GM19239 (cell line): Measurements from ENCODE around the gene NDUFAF2.

Experiments used
- DNase-seq: peaks from one replicate; pipeline ENCODE4 v3.0.0; 2011; ENCODE audit warnings: low spot score; ENCODE audit not compliant: insufficient read length
- FAIRE-seq: peaks from 2 replicates; lab custom pipeline; 2011; peaks lifted over from hg19 to GRCh38; lab: Jason Lieb, UNC

Gene NDUFAF2

DNA sequence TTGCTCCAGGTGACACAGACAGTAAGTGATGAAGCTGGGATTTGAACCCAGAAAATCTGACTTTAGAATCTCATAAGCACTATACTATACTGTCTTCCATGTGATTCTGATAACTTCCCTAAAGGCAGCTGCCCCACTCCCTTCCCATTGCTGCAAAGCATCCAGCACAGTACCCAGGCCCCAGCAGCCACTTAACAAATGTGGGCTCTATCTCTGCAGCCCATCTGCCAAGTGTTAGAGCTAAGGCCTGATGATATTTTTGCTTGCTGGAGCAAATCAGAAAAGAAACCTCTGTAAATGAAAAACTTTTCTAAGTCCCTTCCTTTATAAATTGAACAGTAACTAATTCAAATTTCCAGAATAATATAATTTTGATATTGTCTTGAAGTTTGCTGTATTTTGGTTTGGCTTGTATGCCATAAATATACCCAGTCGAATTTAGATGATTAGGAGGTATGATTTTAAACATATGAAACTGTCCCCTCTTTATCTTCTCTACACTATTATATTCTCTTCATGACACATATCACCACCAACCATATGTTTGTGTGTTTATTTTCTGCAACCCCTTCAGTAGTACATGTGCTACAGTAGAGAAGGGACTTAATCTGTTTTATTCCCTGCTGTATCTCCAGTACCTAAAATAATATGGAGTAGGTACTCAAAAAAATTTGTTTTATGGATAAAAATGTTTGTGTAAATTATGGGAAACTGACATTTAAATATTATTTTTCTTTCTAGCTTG, 153.4 kb downstream of the NDUFAF2 start:
- DNase-seq (no peak), FAIRE-seq (no peak)

DNA sequence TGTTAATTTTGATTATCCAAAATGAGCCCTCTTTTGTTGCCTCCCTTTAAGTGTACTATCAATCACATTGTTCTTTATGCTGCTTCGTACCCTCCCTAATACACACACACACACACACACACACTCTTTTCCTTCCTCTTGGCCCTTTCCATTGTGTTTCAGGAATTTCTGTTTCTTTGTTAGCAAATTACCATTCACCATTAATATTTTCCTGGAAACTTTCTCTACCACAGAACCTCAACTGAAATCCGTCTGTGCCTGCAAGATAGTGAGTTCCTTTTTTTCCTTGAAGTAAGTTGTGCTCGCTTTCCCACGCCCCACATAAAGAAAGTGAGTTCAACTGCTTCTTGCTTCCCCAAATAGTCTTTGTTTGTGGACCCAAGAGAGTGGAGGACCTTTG, 155.4 kb downstream of the NDUFAF2 start:
- FAIRE-seq = no peak

DNA sequence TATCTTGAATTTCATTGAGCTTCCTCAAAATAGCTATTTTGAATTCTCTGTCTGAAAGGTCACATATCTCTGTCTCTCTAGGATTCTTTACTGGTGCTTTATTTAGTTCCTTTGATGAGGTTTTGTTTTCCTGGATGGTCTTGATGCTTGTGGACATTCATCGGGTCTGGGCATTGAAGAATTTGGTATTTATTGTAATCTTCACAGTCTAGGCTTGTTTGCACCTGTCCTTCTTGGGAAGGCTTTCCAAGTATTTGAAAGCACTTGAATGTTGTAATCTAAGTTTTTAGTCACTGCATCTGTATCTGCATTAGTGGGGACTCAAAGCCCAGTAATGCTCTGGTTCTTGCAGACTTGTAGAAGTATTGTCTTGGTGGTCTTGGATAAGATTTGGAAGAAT, 169.4 kb downstream of the NDUFAF2 start:
- DNase-seq (no peak), FAIRE-seq (no peak)

More for the DNA sequence above, 155.4 kb downstream of the NDUFAF2 start:
- DNase-seq = no peak

DNA sequence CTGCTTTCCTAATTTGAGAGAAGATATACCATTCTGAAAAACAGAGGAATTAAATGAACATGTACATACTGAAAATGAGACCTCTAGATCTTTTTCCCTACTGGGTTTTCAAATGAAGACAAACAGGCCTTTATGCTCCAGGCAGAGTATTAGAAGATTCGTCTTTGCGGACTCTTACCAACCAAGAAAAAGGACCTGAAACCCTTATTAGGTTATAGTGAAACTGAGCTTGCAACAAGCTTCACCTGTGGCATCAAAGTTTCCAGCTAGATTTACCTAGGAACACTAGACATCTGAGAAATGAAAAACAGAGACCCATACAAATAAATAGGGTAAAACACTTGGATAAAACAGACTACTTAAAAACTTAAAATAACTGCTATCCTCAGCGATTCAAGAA, 171.0 kb downstream of the NDUFAF2 start:
- no peak for DNase-seq
- FAIRE-seq = no peak

DNA sequence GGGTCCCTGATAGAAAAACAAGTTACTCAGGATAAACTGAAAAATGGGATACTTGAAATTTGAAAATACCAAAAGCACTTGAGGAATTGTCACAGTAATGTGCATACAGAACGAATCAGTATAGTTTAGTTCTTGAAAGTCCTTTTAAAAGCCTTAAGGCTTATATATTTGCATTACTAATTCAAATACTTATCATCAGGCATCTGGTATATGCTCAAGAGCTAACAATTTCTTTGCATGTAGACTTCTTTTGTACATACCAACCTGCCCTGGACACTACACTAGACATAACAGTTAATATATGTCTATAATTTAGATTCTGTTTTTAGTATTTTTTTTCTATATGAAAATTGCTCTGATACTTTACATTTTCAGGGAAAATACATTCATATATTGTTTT, 174.1 kb downstream of the NDUFAF2 start:
- DNase-seq (no peak), FAIRE-seq (no peak)

DNA sequence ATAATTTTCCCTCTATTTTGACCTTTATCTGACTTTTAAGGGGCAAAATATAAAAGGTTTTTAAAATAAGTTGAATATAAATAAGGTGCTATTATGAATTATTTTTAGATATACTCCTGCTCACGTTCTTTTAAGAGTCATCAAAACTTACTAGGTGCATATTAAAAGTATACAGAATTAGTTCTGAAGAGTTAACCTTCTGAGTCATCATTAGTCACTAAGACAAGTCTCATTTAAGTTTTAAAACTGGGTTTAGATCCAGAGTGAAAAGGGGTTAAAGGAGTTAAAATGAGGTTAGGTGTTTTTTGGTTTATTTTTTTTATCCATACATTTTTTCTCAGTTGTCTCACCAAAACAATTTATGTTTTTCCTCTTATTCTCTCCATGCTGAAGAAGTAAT, 175.5 kb downstream of the NDUFAF2 start:
- FAIRE-seq = no peak
- DNase-seq = no peak

DNA sequence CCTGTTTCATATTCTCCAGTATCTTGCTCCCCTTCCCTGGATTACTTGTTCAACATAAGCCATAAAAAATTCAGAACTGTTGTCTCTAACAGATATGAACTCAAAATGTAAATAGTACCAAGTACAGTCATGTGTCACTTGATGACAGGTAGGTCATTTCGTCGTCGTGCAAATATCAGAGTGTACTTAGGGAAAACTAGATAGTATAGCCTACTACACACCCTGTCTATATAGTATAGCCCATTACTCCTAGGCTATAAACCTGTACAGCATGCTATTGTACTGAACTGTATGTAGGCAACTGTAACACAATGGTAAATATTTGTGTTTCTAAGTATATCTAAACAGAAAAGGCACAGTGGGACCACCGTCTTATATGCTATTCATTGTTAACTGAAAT, 178.1 kb downstream of the NDUFAF2 start:
- DNase-seq = no peak
- no peak for FAIRE-seq

DNA sequence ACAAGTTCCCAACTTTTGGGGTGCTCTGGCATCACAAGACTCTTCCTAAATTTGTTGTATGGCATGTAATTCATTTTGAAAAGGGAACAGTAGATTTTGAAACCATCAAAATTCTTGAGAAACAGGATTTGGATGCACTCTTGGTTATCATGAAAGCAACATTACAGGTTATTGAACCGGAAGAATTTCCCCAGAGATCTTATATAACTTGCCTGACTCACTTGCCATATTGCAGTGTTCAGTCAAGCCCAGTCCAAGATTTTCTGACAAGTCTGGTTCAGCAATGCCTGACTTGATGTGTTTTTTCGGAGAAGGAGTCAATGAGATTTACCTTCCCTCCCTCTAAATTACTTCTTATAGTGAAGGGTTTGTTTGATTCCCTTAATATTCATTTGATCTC, 185.3 kb downstream of the NDUFAF2 start:
- DNase-seq = no peak
- FAIRE-seq = no peak

DNA sequence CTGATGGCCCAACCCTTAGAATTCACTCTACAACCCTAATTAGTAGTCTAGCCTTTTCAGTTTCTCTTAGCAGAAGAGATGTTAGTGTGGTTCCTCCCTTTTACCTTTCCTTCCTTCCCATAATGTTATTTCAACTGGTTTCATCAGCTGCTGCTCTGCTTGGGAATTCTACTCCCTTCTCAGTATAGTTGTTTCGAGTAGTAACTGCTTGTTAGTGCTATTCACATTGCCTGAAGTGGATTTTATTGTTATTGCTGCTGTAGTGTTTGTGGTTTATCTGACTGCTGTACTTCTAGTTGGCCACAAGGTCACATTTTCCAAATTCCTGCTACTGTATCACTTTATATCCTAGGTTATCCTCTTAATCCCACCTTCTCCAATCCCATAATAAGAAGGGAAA, 187.6 kb downstream of the NDUFAF2 start:
- FAIRE-seq = no peak
- no peak for DNase-seq

DNA sequence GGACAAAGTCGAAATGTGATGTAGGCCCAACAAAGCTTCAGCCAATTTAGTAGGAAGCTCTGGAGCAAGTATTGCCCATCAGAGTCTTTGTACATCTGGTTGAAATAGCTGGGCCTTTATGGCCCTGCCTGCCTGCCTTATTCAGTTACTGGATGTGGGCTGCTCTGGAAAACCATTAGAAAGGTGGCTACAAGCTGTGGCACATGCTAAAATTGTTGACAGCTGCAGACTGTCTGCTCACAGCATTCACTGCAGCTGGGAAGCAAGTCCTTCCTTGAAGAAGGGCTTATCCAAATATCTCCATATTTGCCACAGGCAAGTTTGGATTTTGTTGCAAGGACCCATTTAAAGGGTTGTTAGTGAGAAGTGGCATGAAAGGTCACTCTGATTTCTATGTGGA, 192.8 kb downstream of the NDUFAF2 start:
- no peak for DNase-seq
- no peak for FAIRE-seq

DNA sequence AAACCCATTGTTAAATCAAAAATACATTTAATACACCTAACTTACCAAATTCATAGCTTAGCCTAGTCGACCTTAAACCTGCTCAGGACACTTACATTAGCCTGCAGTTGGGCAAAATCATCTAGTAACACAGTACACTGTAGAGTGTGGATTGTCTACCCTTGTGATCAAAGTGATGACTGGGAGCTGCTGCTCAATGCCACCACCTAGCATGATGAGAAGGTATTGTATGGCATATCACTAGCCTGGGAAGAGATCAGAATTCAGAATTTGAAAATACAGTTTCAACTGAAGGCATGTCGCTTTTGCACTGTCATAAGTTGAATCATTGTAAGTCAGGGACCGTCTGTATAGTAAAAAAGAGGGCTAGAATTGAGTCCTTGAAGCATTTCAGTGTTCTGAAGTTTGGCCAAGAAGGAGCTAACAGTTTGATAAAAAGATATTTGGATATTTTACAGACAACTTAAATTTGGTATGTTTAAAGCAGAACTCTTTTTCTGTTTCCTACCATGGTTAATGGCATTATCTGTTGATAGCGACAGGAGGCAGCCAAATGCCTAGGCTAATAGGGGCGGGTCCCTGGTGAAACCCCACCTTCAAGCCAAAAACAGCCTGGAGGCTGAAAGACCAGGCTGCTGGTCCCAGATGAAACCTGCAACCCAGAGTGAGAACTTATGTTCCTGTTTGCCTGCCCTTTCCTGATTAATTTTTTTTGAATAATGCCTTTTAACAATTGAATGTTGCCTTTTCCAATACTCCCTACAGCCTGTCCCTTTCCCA, 194.3 kb downstream of the NDUFAF2 start:
- DNase-seq = no peak
- FAIRE-seq = no peak

DNA sequence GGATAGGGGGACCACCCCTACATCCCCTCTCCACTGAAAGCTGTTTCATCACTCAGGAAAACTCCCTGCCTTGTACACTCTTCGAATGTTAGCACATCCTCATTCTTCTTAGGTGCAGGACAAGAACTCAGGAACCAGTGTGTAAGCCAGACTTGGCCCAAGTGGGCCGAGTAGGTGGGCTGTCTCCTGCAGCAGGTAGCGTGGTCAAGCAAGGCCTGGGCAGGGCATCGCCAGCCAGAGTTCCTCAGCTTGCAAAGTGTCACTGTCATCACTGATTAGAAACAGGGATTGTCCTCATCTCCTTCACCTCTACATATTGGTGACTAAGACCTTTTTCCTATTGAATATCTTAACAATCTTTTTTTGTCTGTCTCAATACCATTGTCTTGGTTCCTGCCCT, 194.9 kb downstream of the NDUFAF2 start:
- DNase-seq = no peak
- no peak for FAIRE-seq

DNA sequence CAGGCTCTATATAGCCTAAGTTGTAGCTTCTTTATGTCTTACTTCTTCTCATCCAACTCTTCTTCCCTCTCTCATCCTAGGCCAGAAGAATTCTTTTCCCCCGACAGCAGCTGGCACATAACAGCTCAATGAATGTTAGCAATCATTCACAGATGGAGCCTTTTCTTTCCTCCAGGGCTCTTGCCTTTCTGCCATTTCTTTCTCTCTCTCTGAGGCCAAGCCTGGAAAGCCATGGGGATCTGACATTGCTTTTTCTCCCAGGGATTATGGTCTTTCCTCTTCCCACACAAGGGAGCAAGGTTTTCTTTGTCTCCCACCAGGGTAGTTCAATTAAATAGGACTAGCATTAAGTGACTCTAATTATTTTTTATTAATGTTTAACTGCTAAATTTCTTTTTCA, 196.8 kb downstream of the NDUFAF2 start:
- FAIRE-seq = no peak
- no peak for DNase-seq

DNA sequence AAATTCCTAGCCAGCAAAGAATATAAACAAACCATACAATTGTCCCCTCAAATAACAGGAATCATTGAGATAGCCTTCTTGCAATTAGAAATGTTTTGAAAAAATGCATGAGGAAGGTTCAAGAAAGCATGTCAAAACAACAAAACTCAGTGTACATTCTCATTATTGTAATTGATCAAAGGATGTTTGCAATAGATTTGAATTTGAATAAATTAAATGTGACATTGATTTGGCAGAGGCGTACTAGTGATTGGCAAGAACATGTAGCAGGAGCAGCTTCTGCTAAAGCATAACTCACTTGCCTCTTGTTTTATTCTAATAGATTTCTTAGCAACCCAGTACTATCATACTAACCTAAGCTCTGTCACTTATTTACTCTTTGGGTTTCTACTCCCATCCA, 197.4 kb downstream of the NDUFAF2 start:
- no peak for FAIRE-seq
- no peak for DNase-seq

DNA sequence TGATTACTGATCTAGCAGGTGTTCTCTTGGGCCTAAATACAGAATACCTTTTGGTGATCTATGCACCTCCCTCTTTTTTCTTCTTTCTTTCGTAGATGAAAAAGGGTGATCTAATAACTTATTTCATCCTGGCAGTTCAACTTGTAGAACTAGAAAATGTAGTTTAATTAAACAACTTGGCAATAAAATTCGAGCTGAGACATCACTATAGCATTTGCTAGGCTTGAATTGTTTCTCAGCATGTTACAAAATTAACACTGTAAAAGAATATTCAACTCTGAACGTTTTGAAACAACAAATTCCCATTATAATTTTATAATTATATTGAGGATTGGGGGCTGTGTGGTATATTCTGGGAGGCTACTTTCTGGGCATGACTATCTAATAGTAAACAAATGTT, 197.8 kb downstream of the NDUFAF2 start:
- FAIRE-seq (no peak), DNase-seq (no peak)

DNA sequence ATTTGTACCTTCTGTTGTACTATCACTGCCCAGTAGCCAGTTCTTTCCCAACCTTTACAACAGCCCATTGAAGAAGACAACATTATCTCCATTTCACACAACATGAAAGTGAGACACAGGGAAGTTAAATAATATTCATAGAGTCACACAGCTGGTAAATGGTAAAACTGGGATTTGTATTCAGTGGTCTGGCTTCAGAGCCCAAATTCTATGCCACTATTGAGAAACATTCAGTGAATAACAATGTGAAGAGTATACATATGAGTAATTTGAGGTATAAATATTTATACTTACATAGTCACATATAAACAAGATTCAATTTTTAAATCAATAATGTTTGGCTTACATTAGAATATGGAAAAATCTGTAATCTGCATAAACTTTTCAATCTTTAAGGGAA, 203.5 kb downstream of the NDUFAF2 start:
- FAIRE-seq (no peak), DNase-seq (no peak)

DNA sequence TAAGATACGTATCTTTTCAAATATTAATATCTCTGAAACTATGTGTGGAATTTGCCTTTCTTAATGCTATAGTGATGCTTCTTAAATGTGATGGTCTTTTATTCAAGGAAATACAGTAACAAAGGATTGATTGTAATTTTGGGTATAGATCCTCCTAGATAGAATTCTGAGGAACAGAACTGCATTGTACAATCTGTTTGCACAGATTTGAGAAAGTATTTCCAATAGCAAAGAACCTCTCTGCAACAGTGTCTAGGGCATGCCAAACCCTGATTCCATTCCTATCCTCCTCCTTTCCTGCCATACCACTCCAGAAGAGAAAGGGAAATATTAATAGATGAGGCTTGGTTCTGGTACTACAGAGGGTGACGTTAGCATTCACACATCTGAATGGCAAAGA, 206.9 kb downstream of the NDUFAF2 start:
- FAIRE-seq = no peak

DNA sequence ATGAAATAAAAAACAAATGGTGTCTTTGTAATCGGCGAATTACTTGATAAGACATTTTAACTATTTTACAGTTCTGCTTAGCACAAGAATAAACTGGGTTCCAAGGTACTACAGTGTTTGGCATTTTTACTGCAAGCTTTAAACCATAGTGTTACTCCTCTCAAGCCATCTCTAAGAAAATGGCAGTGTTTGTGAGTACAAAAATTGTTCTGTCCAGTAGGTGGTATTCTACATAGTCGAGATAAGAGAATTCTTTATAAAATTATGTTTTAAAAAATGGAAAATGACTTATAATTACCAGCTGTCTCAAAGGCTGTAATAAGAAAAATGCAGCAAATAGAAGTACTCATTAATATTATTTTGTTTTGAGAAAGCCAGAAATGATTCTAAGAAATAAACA, 214.1 kb downstream of the NDUFAF2 start:
- DNase-seq = no peak
- no peak for FAIRE-seq

More for the DNA sequence above, 206.9 kb downstream of the NDUFAF2 start:
- no peak for DNase-seq

DNA sequence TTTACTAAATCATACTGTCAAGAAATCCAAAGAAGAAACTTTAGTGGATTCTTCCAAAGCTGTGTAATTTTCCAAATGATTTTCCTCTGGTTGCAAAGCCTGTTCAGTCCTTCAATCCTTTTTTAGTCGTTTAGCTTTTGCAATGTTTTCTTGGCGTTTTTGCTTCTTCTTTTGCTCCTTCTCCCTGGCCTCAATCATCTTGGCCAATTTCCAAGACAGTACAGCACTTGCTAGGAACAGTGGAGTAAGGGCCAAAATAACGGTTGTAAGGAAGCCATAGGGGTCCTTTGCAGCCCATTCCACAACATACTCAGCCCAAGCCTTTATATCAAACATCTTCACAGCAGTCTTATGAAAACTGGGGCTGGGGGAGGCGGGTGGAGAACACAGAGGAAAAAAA, 214.8 kb downstream of the NDUFAF2 start:
- FAIRE-seq = no peak
- DNase-seq = no peak

DNA sequence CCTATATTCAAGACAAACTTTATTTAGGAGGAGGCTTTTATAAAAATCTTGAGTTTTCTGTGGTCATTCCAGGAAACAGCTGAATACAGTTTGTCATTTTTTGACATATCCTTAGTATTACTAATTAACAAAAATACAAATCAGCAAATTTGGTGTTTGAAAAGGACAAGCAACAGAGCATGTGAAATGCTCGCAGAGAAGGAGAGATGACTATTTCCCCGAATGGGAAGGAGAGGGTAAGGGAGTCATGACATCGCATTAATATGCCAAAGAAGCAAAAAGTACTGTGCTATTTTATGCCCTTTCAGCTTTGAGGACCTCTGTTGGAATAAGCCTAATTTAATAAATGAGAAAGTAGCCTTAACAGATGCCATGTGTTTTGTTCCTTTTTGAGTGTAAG, 215.5 kb downstream of the NDUFAF2 start:
- no peak for DNase-seq
- FAIRE-seq = no peak

DNA sequence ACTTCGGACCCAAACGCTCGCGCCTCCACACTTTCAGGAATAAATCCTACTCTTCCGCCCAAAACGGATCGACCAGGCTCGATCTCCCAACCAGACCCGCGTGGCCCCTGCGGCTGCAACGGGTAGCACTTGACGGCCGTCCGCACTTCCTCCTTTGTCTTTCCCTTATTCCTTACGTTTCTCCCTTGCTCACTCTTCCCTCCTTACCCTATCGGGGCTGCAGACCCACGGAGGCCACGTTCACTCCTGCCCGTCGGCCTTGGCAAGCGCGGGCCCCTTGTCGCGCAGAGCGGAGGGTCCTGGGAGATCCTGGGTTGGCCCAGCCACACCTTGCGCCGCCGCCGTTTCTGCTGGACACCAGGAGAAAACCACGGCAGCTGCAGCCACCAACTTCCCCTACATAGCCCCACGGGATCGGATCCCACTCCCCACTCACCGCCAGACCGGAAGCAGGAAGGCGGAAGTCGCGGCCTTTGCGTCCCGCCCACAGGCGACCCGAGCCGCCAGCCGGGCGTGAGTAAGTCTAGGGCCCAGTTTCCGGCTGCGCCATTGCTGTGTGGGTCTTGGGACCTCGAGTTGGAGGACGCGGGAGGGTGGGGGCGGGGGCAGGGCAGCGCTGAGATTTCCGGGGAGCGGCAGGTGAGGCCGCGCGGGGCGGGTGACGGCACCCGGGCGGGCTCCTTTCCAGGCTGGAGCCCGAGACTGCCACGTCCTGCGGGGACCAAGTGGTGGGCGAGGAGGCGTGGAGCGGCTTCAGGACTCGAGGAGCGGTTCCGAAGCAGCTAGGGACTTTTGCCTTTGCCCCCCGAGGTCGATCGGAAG, 217.2 kb downstream of the NDUFAF2 start, which contains the start of gene SMIM15:
Gene SMIM15 (minus strand): TSS at position 459 of the 822 bp plus-strand sequence. CDS start 2,297 bp downstream, outside the sequence.
- FAIRE-seq (peak; percentile 90), DNase-seq (peak; percentile 76)
